Activated effector memory CD4-positive, alpha-beta T cell treated with Interleukin-2 at 50 U/mL for 16 hours (primary cell): ENCODE results near the gene FTCD.

Experiments
- DNase-seq: peaks from one replicate; pipeline ENCODE4 v3.0.0-alpha.2; 2020

Gene FTCD

DNA sequence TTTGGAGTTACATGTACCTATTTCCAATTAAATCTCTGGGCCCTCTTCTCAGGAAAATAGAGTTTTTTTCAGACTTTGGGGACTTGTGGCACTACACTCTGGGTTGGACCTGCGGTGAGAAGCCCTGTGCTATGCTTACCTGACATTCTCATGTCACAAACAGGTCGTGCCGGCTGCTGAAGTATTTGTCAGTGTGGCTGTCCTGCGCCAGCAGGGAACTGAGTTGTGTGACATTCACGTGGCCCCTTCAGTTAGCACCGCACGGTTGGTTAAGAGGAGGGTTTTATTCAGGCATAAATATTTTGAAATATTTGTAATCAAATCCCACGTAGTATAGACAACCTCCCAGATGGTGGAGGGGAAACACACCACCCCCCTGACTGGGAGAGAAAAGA, 63.8 kb downstream of the FTCD start:
- DNase-seq = no peak

DNA sequence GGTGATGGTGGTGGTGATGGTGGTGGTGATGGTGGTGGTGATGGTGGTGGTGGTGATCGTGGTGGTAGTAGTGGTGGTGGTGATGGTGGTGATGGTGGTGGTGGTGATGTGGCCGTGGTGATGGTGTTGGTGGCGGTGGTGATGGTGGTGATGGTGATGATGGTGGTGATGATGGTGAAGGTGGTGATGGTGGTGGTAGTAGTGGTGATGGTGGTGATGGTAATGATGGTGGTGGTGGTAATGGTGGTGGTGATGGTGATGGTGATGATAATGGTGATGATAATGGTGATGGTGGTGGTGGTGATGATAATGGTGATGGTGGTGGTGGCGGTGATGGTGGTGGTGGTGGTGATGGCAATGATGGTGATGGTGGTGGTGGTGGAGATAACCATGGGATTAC, 64.3 kb downstream of the FTCD start:
- no peak for DNase-seq

- DNase-seq = no peak
These were observed 66.1 kb downstream of the FTCD start for GRCh38 chr21:46089285-46089684.

DNA sequence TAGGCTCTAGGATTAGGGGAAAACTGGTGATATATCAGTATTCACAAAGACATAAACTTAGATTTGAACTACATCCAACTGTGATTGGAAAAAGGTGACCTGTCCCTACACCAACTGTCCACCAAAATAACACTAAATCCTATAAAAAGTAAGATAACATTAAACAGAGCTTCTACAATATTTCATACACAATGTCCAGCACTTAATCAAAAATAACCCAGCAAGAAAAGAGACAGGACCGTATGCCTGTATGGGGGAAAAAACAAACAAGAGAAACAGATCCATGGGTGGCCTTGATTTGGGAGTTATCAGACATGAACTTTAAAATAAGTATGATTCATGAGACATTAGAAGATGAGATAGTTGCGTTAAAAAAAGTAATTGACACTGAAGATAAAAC, 67.2 kb downstream of the FTCD start:
- no peak for DNase-seq

- no peak for DNase-seq
These were observed 67.7 kb downstream of the FTCD start for GRCh38 chr21:46087641-46088040.
